ENCODE results near the gene RAB3C.

GRCh38 chr5:58649716-58650115 lies 66.8 kb downstream of the RAB3C start:
- TF ChIP-seq CTCF (IDR thresholded peaks at IDR 0.05) (no peak), POLR2A (IDR thresholded peaks at IDR 0.05) (no peak)

All from Peyer's patch (tissue), 4 donors.